Thyroid gland (tissue), 4 donors: ENCODE data around the gene VPS45.

Experiments
- CTCF ChIP-seq, 6 experiments: fragments of 200-600 bp in 3 of 6; fragments of 450-650 bp in 3 of 6; sonication (generic) in 3 of 6; IDR thresholded peaks; one replicate each; pipeline ENCODE4 v1.5.1; 2016 to 2019; ENCODE audit warnings: antibody characterized with exemption in 6 of 6, mild to moderate bottlenecking in 2 of 6, inconsistent platforms in 1 of 6, moderate library complexity in 1 of 6
- POLR2A ChIP-seq, 2 donors: fragments of 450-650 bp; IDR thresholded peaks; one replicate each; pipeline ENCODE4 v1.6.1; 2017; ENCODE audit warnings: antibody characterized with exemption in 2 of 2, mild to moderate bottlenecking in 2 of 2, moderate library complexity in 1 of 2

- no peak for TF ChIP-seq CTCF (IDR thresholded peaks at IDR 0.05)
- no peak for TF ChIP-seq POLR2A (IDR thresholded peaks at IDR 0.05)
Measured at GRCh38 chr1:150179867-150180266, 112.3 kb downstream of the VPS45 start.
